Activated T-helper 2 cell treated with anti-CD3 and anti-CD28 coated beads, Interferon-gamma antibody, Interleukin-2, Interleukin-4, amounts not matched to agents 10 μg/mL and 5 μg/mL and 100 μg/mL, durations not matched to agents 14 hours and 24 hours and 36 hours (primary cell): ENCODE measurements around the gene CCDC187. TPM values are rescaled to one million over a fixed set of nuclear protein-coding genes. Genes with fewer than 3 reads are reported as not detected.

Experiments used
- DNase-seq: peaks from one replicate; pipeline ENCODE4 v3.0.0; 2021; ENCODE audit warnings: low spot score
- H3K27ac Mint-ChIP-seq: one replicate; pipeline ENCODE4 v1.8.0; 2021; ENCODE audit warnings: mixed read lengths
- H3K27me3 Mint-ChIP-seq: one replicate; pipeline ENCODE4 v1.8.0; 2021; ENCODE audit warnings: low read depth, mixed read lengths
- H3K36me3 Mint-ChIP-seq: one replicate; pipeline ENCODE4 v1.8.0; 2021; ENCODE audit warnings: low read depth, mixed read lengths
- H3K4me1 Mint-ChIP-seq: one replicate; pipeline ENCODE4 v1.8.0; 2021; ENCODE audit warnings: low read depth, mixed read lengths
- H3K4me3 Mint-ChIP-seq: one replicate; pipeline ENCODE4 v1.8.0; 2021; ENCODE audit warnings: low read depth, mild to moderate bottlenecking, moderate library complexity, mixed read lengths
- H3K9me3 Mint-ChIP-seq: one replicate; pipeline ENCODE4 v1.8.0; 2021; ENCODE audit warnings: mixed read lengths
- intact Hi-C: fragments of 100-400 bp; cut with micrococcal nuclease; formaldehyde crosslinking; loops from one replicate; pipeline ENCODE4 v1.15.1; 2023
- total RNA-seq: library from RNA; stranded (reverse); gene quantifications from 2 replicates; pipeline ENCODE4 v1.2.3, GENCODE V29; 2022

Gene CCDC187
- total RNA-seq, 1 donor from 2014 or later: not detected

DNA sequence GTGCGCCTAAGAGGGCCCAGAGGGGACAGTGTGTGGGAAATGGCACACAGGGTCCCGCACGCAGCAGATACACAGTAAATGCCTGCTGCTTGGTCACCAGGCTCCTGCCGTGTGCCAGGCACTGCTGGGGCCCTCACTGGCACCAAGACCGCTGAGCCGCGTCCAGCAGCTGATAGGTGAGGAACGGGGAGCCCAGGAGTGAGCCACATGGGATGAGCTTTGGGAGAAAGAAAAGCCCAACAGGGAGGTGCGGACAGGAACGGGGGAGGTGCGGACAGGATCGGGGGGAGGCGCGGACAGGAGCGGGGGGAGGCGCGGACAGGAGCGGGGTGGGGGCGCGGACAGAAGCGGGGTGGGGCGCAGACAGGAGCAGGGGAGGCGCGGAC is 40.0 kb upstream of the CCDC187 start:
- Mint-ChIP-seq H3K4me3 (no peak overlapping the region), H3K27ac (no peak overlapping the region), H3K9me3 (no peaks in the 10 kb centered on the region), H3K4me1 (no peaks in the 10 kb centered on the region), H3K27me3 (no peaks in the 10 kb centered on the region), H3K36me3 (no peaks in the 10 kb centered on the region)
- intact Hi-C loops: no loop called here
- DNase-seq: no peak

- H3K27me3 Mint-ChIP-seq: no peaks in the 10 kb centered on the region
- H3K4me1 Mint-ChIP-seq: no peaks in the 10 kb centered on the region
- intact Hi-C loops: no loop called here
- H3K36me3 Mint-ChIP-seq: no peaks in the 10 kb centered on the region
- no peak overlapping the region for H3K27ac Mint-ChIP-seq
- H3K9me3 Mint-ChIP-seq: no peaks in the 10 kb centered on the region
- no peak for DNase-seq
- no peak overlapping the region for H3K4me3 Mint-ChIP-seq
Observed at GRCh38 chr9:136343121-136343883, 39.4 kb upstream of the CCDC187 start.

- intact Hi-C loops: loop anchor here (1.0 kb wide), 1 partner anchor 21 kb away; the partner anchor contains the start of gene DNLZ
- DNase-seq: peak; percentile 71
- Mint-ChIP-seq H3K4me3 (no peak overlapping the region), H3K9me3 (no peaks in the 10 kb centered on the region), H3K36me3 (no peaks in the 10 kb centered on the region), H3K27me3 (no peaks in the 10 kb centered on the region), H3K4me1 (no peaks in the 10 kb centered on the region), H3K27ac (no peak overlapping the region)
Observed at GRCh38 chr9:136342181-136343120, 38.6 kb upstream of the CCDC187 start.

GRCh38 chr9:136341769-136342168 is 37.9 kb upstream of the CCDC187 start:
- no peak for DNase-seq
- H3K27me3 Mint-ChIP-seq: no peaks in the 10 kb centered on the region
- no peak overlapping the region for H3K27ac Mint-ChIP-seq
- no peaks in the 10 kb centered on the region for H3K4me1 Mint-ChIP-seq
- no peaks in the 10 kb centered on the region for H3K9me3 Mint-ChIP-seq
- no peaks in the 10 kb centered on the region for H3K36me3 Mint-ChIP-seq
- intact Hi-C loops: loop anchor here (1.0 kb wide), 1 partner anchor 22 kb away; the partner anchor contains the start of gene DNLZ
- no peak overlapping the region for H3K4me3 Mint-ChIP-seq

DNA sequence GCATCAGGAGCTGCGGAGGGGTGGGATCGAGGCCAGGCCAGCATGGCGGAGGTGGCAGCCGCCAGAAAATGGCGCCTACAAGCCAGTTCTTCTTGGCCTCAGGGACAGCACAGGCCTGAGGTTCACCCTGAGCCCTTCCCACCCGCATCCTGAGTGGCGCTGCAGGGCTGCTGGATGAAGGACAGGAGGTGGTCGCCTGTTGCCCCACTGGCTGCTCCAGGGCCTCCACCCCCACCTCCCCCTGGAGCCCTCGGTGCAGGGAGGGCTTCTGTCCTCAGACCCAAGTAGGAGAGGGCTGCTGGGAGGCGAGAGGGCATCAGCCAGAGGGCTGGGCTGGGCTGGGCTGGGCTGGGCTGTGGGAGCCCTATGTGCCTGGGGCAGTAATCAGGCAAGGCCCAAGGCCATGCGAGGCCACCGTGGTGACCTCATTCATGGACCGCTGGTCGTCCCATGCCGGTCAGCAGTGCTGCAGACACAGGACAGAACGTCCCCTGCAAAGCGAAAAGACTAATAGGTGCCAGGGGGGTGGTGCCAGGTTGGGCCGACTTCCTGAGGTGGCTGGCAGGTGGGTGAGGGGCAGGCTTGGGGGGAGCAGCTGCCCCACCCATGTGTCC is 37.3 kb upstream of the CCDC187 start:
- intact Hi-C loops: no loop called here
- no peak overlapping the region for H3K27ac Mint-ChIP-seq

DNA sequence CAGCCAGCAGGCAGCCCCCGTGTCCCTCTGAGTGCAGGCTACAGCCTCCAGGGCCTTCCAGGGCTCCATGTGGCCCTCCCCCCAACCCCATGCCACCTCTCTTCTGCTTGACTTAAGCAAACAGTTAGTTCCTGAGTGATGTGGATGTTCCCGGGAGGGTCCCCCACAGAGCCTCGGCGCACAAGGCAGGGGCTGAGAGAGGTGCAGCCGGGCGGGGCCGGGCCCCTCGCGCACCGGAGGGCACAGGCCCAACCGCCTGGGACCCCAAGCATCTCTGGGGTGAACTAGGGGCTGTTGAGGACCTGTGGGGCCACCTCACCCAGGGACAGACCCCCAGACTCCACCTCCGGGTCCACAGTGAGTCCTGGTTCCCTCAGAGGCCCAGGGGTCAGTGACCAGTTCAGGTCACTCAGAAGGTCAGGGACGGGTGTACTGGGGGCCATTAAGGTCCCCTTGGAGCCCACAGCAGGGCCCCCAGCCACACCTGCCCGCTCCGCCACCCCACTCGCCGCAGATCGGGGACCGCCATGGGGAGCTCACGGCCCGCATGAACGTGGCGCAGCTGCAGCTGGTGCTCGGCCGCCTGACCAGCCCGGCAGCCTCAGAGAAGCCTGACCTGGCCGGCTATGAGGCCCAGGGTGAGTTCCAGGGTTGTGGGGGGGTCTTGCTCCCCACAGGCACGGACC is 36.6 kb upstream of the CCDC187 start:
- DNase-seq: no peak
- Mint-ChIP-seq H3K27me3 (no peaks in the 10 kb centered on the region), H3K36me3 (no peaks in the 10 kb centered on the region), H3K4me1 (no peaks in the 10 kb centered on the region), H3K27ac (no peak overlapping the region), H3K9me3 (no peaks in the 10 kb centered on the region), H3K4me3 (no peak overlapping the region)
- intact Hi-C loops: no loop called here

More for the DNA sequence above, 37.3 kb upstream of the CCDC187 start:
- Mint-ChIP-seq H3K9me3 (no peaks in the 10 kb centered on the region), H3K27me3 (no peaks in the 10 kb centered on the region), H3K36me3 (no peaks in the 10 kb centered on the region), H3K4me1 (no peaks in the 10 kb centered on the region), H3K4me3 (no peak overlapping the region)
- no peak for DNase-seq

GRCh38 chr9:136339958-136340310 is 36.0 kb upstream of the CCDC187 start:
- Mint-ChIP-seq H3K27me3 (no peaks in the 10 kb centered on the region), H3K4me1 (no peaks in the 10 kb centered on the region), H3K4me3 (no peak overlapping the region), H3K36me3 (no peaks in the 10 kb centered on the region), H3K9me3 (no peaks in the 10 kb centered on the region), H3K27ac (no peak overlapping the region)
- DNase-seq: no peak
- intact Hi-C loops: no loop called here

DNA sequence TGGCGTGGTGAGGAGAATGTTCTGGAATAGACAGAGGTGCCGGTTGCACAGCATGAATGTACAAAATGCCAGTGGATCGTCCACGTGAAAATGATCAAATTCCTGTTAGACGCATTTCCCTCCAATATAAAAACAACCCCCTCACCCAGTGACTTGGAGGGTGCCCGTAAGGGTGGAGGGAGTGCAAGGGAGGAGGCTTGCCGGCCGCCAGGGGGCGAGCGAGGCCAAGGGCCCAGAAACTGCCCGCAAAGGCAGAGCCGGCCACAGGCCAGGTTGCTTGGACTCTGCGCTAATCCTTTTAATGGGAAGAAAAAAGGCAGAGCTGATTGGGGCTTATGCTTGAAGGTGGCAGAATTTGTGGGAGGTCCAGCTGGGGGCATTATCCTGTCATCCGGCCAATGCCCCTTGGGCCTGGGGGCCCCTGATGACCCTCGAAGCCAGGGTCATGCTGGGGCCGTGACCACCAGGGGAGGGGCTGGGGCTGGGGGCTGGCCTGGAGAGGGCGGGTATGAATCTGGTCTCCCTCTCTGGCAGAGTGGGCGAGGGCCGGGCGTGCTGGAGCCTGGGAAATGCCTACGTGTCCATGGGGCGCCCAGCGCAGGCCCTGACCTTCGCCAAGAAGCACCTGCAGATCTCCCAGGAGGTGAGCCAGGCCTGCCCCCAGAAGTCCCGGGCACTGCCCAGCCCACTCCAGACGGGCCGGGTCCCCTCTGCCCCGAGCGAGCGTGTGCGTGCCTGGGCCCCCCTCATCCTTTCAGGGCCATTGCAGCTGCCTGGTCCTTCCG is 35.5 kb upstream of the CCDC187 start:
- H3K36me3 Mint-ChIP-seq: no peaks in the 10 kb centered on the region
- no peaks in the 10 kb centered on the region for H3K4me1 Mint-ChIP-seq
- H3K27me3 Mint-ChIP-seq: no peaks in the 10 kb centered on the region
- H3K9me3 Mint-ChIP-seq: no peaks in the 10 kb centered on the region
- H3K4me3 Mint-ChIP-seq: no peak overlapping the region
- intact Hi-C loops: no loop called here
- no peak overlapping the region for H3K27ac Mint-ChIP-seq
- no peak for DNase-seq

GRCh38 chr9:136338511-136338910 is 34.6 kb upstream of the CCDC187 start:
- Mint-ChIP-seq H3K4me1 (no peaks in the 10 kb centered on the region), H3K4me3 (no peak overlapping the region), H3K36me3 (no peaks in the 10 kb centered on the region), H3K9me3 (no peaks in the 10 kb centered on the region), H3K27ac (no peak overlapping the region), H3K27me3 (no peaks in the 10 kb centered on the region)
- intact Hi-C loops: no loop called here
- DNase-seq: no peak

DNA sequence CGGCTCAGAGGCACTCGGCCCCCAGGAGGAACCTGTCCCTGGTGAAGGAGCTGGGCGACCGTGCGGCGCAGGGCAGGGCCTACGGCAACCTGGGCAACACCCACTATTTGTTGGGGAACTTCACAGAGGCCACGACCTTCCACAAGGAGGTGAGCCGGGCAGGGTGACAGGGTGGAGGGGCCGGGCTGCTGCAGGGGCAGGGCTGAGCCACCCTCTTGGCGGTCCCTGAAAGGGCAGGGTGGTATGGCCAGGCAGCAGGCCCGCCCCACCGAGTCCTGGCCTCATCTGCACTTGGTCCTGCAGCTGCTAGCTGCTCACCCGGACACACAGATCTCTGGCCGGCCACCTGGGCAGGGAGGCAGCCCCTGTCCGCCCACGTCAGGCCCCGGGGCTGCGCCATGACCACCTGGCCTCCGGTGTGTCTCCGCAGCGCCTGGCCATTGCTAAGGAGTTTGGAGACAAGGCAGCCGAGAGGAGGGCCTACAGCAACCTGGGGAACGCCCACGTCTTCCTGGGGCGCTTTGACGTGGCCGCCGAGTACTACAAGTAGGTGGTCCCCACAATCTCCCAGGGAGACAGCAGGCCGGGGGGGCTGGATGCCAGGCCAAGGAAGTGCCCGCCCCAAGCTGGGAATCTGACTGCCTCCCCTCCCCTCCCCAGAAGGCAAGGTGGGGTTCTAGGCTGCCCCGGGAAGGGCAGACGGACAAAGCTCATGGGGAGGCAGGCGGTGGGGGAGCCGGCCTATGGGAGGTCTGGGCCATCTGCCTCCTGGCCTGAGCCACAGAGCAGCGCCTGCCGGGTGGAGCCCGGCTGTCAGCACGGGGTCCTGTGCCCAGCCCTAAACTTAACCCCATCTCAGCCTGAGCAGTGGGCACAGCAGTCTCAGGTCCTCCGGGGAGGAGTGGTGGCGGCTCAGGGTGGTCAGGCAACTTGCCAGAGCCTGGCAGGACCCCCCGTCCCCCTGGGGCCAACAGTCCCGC is 33.8 kb upstream of the CCDC187 start:
- no peaks in the 10 kb centered on the region for H3K4me1 Mint-ChIP-seq
- DNase-seq: no peak
- H3K27ac Mint-ChIP-seq: no peak overlapping the region
- H3K4me3 Mint-ChIP-seq: no peak overlapping the region
- no peaks in the 10 kb centered on the region for H3K9me3 Mint-ChIP-seq
- no peaks in the 10 kb centered on the region for H3K27me3 Mint-ChIP-seq
- intact Hi-C loops: no loop called here
- H3K36me3 Mint-ChIP-seq: no peaks in the 10 kb centered on the region

DNA sequence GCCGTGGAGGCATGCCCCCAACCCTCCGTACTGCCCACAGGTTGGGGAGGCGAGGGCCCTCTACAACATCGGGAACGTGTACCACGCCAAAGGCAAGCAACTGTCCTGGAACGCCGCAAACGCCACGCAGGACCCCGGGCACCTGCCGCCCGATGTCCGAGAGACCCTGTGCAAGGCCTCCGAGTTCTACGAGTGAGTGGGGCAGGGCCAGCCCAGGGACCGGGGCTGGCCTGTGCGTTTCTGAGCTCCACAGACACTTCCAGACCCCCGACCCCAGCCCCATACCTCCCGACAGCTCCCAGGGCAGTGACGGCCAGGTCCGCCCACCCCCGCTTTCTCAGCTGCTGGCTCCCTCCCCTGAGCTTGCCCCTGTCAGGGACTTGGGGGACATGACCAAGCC is 33.0 kb upstream of the CCDC187 start:
- no peaks in the 10 kb centered on the region for H3K27me3 Mint-ChIP-seq
- no peak for DNase-seq
- no peaks in the 10 kb centered on the region for H3K4me1 Mint-ChIP-seq
- no peaks in the 10 kb centered on the region for H3K9me3 Mint-ChIP-seq
- H3K27ac Mint-ChIP-seq: no peak overlapping the region
- H3K36me3 Mint-ChIP-seq: no peaks in the 10 kb centered on the region
- intact Hi-C loops: no loop called here
- H3K4me3 Mint-ChIP-seq: no peak overlapping the region
